ENCODE data around the gene NELFCD.

Gene NELFCD

GRCh38 chr20:58992911-58993310 is 11.9 kb downstream of the NELFCD start:
- H4K20me1 ChIP-seq (ENCODE audit: insufficient read depth, low read length) = peaks cover 51% of the 10 kb centered on the region
- TF ChIP-seq EZH2phosphoT487 (IDR thresholded peaks at IDR 0.05; ENCODE audit: low read depth) (no peak), CTCF (IDR thresholded peaks at IDR 0.05; ENCODE audit: low read depth, low read length) (no peak)
- H3K9me3 ChIP-seq (ENCODE audit: insufficient read depth, low read length) = no peaks in the 10 kb centered on the region
- H3K4me2 ChIP-seq (ENCODE audit: low read length) = no peak overlapping the region
- no peak overlapping the region for H3K4me3 ChIP-seq (ENCODE audit: low read length)
- peak overlapping the region; percentile 51 for H3K27ac ChIP-seq (ENCODE audit: low read length)
- no peak overlapping the region for H2AFZ ChIP-seq (ENCODE audit: low read depth, low read length)
- H3K27me3 ChIP-seq (ENCODE audit: low read depth, low read length) = no peaks in the 10 kb centered on the region
- H3K36me3 ChIP-seq (replicated peaks; ENCODE audit: low read depth, low read length) = peaks cover 94% of the 10 kb centered on the region
- H3K79me2 ChIP-seq (ENCODE audit: low read length) = peaks cover 41% of the 10 kb centered on the region
- H3K9ac ChIP-seq (ENCODE audit: low read length) = no peak overlapping the region
- peaks cover 52% of the 10 kb centered on the region for H3K4me1 ChIP-seq (ENCODE audit: low read length)

GRCh38 chr20:58993332-58994248 is 12.5 kb downstream of the NELFCD start:
- TF ChIP-seq CTCF (IDR thresholded peaks at IDR 0.05; ENCODE audit: low read depth, low read length) (no peak), EZH2phosphoT487 (IDR thresholded peaks at IDR 0.05; ENCODE audit: low read depth) (no peak)
- Histone ChIP-seq H3K4me3 (ENCODE audit: low read length) (no peak overlapping the region), H3K9me3 (ENCODE audit: insufficient read depth, low read length) (no peaks in the 10 kb centered on the region), H3K4me1 (ENCODE audit: low read length) (peaks cover 55% of the 10 kb centered on the region), H4K20me1 (ENCODE audit: insufficient read depth, low read length) (peaks cover 48% of the 10 kb centered on the region), H3K36me3 (replicated peaks; ENCODE audit: low read depth, low read length) (peaks cover 90% of the 10 kb centered on the region), H3K27me3 (ENCODE audit: low read depth, low read length) (no peaks in the 10 kb centered on the region), H3K79me2 (ENCODE audit: low read length) (peaks cover 39% of the 10 kb centered on the region), H3K27ac (ENCODE audit: low read length) (peak overlapping the region; percentile 51), H2AFZ (ENCODE audit: low read depth, low read length) (no peak overlapping the region), H3K9ac (ENCODE audit: low read length) (no peak overlapping the region), H3K4me2 (ENCODE audit: low read length) (no peak overlapping the region)

DNA sequence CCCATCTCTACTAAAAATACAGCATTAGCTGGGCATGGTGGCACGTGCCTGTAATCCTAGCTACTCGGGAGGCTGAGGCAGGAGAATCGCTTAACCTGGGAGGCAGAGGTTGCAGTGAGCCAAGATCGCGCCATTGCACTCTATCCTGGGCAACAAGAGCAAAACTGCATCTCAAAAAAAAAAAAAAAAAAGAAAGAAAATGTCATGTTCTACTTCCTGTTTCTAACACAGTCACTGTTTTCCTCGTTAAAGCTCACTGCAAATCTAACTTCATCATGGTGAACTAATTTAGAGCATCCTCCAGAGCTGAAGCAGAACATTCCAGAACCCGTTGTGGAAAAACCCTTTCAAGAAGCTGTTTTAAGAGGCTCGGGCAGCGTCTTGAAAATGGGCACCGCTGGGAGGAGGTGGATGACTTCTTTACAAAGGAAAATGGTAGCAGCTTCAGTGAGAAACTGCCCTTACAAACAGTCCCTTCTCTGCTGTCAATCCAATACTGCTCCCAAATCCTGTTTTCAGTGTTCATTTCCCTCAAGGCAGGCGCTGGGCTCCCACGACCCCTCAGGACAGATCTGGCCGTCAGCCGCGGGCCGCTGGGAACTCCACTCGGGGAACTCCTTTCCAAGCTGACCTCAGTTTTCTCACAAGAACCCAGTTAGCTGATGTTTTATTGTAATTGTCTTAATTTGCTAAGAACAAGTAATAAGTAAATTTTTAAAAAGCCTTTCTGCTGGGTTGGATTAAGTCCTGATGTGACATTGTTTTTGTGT is 13.5 kb downstream of the NELFCD start:
- Histone ChIP-seq H3K36me3 (replicated peaks; ENCODE audit: low read depth, low read length) (peaks cover 87% of the 10 kb centered on the region), H2AFZ (ENCODE audit: low read depth, low read length) (no peak overlapping the region), H3K27ac (ENCODE audit: low read length) (peak overlapping the region; percentile 87), H3K9ac (ENCODE audit: low read length) (no peak overlapping the region), H3K27me3 (ENCODE audit: low read depth, low read length) (no peaks in the 10 kb centered on the region), H3K9me3 (ENCODE audit: insufficient read depth, low read length) (no peaks in the 10 kb centered on the region), H4K20me1 (ENCODE audit: insufficient read depth, low read length) (peaks cover 48% of the 10 kb centered on the region), H3K4me1 (ENCODE audit: low read length) (peaks cover 55% of the 10 kb centered on the region), H3K4me3 (ENCODE audit: low read length) (no peak overlapping the region), H3K4me2 (ENCODE audit: low read length) (0 out of 2 replicates have a peak overlapping the region, but pooled peaks have one; percentile 12), H3K79me2 (ENCODE audit: low read length) (peaks cover 47% of the 10 kb centered on the region)
- TF ChIP-seq EZH2phosphoT487 (IDR thresholded peaks at IDR 0.05; ENCODE audit: low read depth) = no peak

DNA sequence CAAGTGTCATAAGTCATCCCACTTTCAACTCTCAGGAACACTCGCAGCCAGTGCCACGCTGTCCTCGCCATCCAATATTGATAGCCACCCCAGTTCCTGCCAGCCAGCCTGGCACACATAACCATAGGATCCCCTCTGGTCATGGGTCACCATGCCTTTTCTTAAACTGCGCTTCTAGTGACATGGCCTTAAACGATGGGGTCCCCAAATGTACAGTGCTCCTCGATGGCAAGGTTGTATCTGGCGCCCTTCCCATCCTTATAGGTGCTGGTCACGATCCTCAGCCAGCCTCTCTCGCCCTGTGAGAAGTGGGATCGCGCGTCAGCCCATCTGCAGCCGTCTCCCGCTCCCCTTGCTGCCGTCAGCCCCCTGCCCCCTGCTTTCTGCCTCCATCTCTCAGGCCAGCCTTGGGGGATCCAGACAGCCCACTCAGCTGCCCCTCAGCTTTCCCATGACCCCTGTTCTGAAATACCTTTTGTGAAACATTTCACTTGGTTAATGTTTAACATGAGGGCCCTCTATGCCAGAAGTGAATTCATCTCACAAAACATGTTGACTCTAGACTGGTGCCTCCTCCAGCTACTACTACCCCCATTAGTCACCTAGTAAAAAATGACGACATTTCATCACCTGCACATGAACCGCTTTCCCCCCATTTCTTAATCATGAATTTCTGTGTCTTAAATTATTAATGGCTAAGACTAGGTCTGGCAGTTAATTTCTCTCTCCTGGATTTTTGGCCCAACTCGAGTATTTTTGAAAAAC is 14.6 kb downstream of the NELFCD start:
- Histone ChIP-seq H3K27ac (ENCODE audit: low read length) (peak overlapping the region; percentile 87), H3K4me3 (ENCODE audit: low read length) (peak overlapping the region; percentile 30), H4K20me1 (ENCODE audit: insufficient read depth, low read length) (peaks cover 52% of the 10 kb centered on the region), H3K27me3 (ENCODE audit: low read depth, low read length) (no peaks in the 10 kb centered on the region), H3K9ac (ENCODE audit: low read length) (peak overlapping the region; percentile 36), H3K4me2 (ENCODE audit: low read length) (peak overlapping the region; percentile 60), H3K9me3 (ENCODE audit: insufficient read depth, low read length) (no peaks in the 10 kb centered on the region), H3K79me2 (ENCODE audit: low read length) (peaks cover 52% of the 10 kb centered on the region), H3K4me1 (ENCODE audit: low read length) (peaks cover 55% of the 10 kb centered on the region), H3K36me3 (replicated peaks; ENCODE audit: low read depth, low read length) (peaks cover 83% of the 10 kb centered on the region), H2AFZ (ENCODE audit: low read depth, low read length) (no peak overlapping the region)
- TF ChIP-seq CTCF (IDR thresholded peaks at IDR 0.05; ENCODE audit: low read depth, low read length) (no peak), EZH2phosphoT487 (IDR thresholded peaks at IDR 0.05; ENCODE audit: low read depth) (no peak)

Measured in OCI-LY3 (cell line).